Kasumi-1 (cell line): Measurements from ENCODE around the gene CELF2.

Source experiments
- DNase-seq, 2 experiments: peaks; one replicate each; lab custom pipeline; 2025; lab: John Stamatoyannopoulos, UW

The CELF2 gene

GRCh38 chr10:11252887-11253286 lies 235.2 kb downstream of the CELF2 start:
- DNase-seq, result no peak

DNA sequence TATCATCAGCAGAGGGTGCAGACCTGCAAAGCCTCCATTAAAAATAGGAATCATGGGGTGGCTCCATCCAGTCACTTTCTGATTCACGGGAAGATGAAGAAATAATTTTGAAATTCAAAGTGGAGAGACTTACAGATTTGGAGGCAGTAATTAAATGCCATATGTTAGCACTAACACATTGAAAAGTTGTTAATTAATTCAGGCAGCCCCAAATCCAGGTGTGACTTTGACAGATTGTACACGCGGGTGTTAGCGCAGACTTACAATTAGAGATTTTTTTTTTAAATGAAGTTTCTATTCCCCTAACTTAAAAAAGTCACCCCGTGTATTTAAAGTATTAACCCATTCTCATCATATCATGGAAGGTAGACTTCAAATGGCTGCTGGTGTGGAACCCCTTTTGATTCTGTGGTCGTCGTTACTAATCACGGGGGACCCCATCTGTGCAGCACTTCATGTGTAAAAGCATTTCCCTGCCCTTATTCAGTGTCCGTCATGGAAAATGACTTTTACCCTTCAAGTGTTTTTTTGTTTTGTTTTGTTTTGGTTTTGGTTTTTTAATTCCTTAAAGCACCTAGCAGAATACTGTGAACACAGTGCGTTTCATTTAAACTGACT lies 235.8 kb downstream of the CELF2 start:
- no peak for DNase-seq

- no peak for DNase-seq
These were observed 237.5 kb downstream of the CELF2 start for GRCh38 chr10:11255156-11255555.

DNA sequence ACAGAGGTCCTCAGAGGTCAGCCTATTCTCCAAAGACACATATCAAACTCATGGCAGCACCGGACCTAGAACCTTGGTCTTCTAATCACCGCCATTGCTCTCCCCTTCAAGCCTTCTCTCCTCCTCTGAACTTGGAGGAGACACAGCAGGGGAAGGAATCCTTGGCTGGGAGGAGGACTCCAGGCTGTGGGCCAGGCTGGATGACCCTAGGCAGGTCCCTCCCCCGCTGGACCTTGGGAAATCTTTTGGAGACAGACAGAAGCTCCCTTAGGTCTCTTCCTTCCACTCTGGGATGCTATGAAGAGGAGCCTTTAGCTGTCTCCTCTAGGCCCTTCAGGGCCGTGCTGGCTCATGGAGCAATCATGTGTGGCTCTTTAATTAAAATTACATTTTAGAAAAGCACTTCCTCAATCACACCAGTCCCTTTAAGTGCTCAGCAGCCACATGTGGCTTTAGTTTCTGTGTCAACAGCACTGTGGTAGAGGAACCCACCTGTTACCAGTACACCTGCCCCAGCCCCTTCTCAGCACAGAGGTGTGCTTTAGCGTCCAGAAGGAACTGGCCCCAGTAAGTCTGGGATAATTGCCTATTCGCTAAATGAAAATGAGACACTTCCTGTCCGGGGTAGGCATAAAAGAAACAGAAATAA lies 238.2 kb downstream of the CELF2 start:
- peak; percentile 29 to 44 for DNase-seq

DNA sequence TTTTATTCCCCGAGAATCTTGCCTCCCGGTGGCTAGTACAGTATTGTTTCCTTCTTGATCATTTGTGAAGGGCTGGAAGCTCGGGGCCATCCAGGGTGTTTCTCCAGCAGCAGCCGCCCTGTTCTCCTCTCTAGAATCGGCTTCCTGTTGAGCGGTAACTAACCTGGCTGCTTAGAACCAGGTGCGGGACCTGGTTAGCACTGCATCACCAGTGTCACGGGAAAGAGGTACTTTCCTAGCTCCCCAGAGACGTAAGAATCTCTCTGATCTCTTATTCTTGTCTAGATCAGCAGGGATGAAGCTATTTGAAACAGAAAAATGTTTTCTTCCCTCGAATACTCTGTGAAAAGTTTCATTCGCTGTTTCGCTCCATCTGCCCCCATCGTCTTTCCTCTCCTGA lies 239.2 kb downstream of the CELF2 start:
- no peak for DNase-seq

GRCh38 chr10:11257440-11258090 lies 239.9 kb downstream of the CELF2 start:
- no peak for DNase-seq

GRCh38 chr10:11260170-11260569 lies 242.5 kb downstream of the CELF2 start:
- DNase-seq, result peak in 1 of 2 experiments; percentile 19

DNA sequence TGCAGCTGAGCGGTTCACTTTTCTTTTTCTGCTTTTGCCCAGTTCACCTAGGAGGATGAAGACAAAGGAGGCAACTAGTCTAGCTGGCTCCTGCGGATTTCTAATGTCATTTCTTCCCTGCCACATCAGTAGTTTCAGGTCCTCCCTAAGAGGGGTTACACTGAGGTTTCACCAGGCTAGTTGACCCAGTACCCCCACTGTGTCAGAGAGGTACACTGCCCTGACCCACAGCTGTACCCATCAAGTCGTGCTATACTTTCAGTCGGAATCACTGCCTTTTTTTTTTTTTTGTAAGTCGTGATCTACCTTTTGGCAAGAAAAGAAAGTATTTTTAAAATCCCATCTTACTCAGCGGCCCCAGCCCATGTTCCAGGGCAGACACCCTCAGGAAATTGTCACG lies 243.5 kb downstream of the CELF2 start:
- DNase-seq, result no peak

DNA sequence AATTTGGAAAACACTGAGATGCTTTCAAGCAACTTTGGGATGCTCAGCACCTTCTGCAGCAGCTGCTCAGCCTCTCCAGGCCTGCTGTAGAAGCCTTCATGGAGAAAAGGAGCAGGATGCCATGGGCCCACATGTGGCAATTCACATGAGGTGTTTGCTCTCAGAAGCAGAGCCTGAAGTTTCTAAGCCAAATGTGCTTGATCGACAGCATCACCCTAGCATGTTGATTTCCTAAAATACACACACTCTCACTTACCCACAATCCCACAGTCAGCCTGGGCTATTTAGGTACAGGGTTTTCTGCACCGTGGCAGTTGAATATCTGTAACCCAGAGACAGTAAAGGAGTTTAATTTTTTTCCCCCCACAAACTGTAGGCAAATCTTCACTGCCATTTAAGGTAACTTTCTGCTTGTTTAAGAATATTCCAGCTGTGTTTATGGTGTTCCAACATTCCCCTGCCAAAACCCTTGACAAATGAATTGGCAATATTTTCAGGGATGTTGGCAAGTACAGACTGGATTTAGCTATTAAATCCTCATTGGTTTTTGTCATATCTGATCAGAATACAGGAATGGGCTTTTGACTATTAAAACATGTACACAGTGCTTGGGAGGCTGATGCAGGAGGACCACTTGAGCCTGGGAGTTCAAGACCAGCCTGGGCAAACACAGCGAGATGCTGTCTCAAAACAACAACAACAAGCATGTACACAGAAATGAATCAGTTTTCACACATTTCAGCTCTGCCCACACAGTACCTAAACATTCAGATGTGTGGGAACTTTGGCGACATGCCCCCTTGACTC lies 244.2 kb downstream of the CELF2 start:
- DNase-seq, result no peak

- no peak for DNase-seq
These were observed 245.0 kb downstream of the CELF2 start for GRCh38 chr10:11262494-11263345.

DNA sequence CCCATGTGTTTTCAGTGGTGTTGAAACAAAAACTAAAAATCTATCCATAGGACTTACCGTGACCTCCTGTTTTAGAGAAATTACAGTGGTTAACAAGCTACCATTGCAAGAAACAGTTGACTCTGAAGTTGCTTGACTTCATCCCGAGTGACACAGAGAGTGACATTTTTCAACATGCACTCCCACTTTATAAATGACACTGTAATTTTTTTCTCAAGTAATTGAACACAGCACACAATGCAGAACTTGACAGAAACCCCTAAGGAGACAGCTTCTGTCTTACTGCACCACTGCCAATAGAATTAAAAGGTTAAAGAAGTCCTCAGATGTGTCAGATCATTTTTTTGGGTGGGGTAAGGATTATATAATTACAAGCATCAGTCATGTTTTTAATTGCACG lies 246.1 kb downstream of the CELF2 start:
- no peak for DNase-seq

DNA sequence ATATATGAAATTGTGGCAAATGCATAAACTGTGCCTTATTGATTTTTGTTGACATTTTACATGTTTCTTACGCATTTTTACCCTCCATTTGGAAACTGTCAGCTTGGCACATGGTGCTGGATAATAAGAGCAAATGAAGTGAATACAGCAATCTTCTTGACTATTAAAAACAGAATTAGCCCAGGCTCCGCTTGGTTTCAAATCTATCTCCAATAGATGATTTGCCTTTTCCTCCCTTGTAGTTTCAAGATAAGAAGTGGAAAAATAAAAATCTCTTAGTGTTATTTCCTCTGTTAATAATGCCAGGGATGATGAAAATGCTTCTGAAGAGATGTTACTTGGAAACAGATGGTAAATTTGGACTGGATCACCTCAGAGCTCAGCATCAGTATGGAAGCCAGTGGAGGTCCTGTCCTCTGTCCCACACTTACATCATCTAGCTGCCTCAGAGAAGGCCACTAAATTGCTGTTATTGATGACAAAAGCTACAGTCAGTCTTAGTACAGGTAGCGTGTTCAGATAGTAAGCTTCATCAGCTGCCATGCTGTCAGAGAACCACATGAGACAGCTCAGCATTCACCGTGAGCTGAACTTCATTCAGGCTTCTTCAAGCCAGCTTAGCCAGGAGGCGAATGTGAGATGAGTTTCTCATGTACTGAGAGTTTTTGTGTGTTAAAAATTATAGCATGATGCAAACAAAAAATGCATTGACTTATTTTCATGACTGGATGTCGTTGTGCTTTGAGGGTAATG lies 246.8 kb downstream of the CELF2 start:
- no peak for DNase-seq

GRCh38 chr10:11265484-11265883 lies 247.8 kb downstream of the CELF2 start:
- no peak for DNase-seq

GRCh38 chr10:11266426-11266825 lies 248.8 kb downstream of the CELF2 start:
- DNase-seq, result no peak

DNA sequence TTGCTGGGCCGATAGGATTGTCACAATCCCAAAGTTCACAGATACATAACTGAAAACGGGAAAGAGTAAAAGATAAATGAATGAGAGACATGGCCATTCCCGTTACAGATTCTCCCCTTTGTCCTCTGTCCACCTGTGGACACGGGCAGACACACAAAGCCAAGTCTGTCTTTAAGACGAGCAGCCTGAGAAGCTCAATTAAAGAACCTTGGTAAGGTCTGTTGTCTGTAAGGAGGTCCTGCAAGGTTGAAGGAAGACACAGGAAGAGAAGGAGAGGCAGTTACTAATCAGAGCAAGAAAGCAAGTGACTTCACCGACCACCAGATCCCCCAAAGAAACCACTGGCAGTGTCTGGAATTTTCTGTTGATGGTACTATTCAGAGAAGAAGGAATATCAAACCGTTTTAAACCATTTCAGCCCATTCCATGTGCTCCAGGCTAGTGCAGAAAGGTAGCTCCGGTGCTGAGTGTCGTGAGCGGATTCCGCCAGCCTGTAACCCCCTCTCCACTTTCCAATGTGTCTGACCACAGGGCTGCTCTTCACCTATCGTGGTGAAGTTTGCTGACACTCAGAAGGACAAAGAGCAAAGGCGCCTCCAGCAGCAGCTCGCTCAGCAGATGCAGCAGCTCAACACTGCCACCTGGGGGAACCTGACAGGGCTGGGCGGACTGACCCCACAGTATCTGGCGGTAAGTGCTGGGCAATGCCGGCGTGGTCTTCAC lies 252.6 kb downstream of the CELF2 start:
- peak; percentile 67 to 70 for DNase-seq

DNA sequence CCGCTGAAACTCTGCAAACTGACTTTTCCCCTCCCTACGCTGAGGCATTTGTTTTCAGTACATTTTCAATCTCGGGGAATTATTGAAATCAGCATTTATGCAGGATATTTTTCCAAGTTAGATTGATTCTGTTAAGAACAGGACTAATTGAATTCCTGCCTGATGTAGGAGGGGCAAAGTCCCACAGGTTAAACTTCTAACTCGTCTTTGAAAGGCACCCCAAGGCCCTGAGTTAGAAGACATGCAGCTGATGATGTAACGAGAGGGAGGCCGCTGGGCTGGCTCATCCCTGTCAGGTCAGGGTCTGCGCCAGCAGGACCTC lies 253.1 kb downstream of the CELF2 start:
- DNase-seq, result no peak

GRCh38 chr10:11272915-11273389 lies 255.3 kb downstream of the CELF2 start:
- DNase-seq, result no peak

GRCh38 chr10:11274452-11274851 lies 256.8 kb downstream of the CELF2 start:
- DNase-seq, result no peak

DNA sequence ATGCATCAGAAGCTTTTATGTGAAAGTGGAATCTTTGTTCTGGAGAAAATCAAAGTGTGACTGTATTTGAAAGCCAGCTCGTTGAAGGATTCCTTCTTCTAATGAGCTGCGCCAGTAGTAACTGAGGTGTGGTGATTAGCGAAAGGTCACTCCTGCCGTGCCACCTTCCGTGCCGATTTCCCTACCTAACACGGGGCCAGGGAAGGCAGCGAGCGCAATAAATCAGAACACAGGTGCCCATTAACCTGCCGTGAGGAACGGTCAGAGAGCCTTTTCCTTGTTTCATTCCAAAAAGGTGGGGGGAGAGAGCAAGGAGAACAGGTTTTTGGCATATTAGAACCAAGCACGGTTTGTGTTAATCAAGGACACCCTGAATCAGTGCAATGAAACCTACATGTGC lies 258.0 kb downstream of the CELF2 start:
- DNase-seq, result no peak

- DNase-seq, result no peak
These were observed 258.8 kb downstream of the CELF2 start for GRCh38 chr10:11276449-11276990.
